GM21360 (cell line): ENCODE data around the gene GZMM.

Experiments
- ATAC-seq: cut with Tn5 transposase; IDR thresholded peaks from one replicate; pipeline ENCODE4 v1.9.1; 2021; ENCODE audit warnings: mild to moderate bottlenecking, moderate library complexity; ENCODE audit not compliant: unreplicated experiment

The GZMM gene

DNA sequence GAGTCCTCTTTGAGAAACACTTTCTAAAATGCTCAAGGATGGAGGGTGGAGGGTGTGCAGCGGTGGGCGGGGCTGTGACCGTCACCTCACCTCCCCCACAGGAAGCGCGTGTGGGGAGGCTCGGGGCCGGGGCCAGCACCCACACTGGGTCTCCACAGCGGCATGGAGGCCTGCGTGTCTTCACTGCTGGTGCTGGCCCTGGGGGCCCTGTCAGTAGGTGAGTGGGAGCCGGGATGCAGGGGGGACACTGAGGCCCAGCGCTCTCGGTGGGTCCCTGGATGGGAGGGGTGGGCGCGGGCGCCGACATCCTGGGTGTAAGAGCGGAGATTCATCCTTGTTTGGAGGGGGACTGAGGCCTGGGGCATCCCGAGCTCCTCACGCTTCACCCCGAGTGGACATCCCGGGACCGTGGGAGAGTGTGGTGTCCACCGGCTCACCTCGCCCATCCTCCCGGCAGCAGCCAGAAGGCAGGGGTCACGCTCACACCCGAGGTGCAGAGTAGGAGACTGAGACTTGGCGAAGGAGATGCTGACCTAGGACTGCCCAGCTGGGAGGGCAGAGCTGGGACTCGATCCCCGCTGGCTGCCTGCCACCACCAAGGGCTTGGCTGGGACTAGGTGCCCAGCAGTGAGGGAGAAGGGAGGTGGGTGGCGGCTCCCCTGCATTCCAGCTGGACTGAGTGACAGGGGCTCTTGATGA, at the start of gene GZMM:
GZMM (plus strand) TSS at position 144 of the 699 bp plus-strand sequence; CDS start at position 163, 19 bp downstream.
- ATAC-seq: no peak

GRCh38 chr19:494171-495080, 49.4 kb upstream of the GZMM start:
- no peak for ATAC-seq

GRCh38 chr19:495081-495401, 48.8 kb upstream of the GZMM start:
- ATAC-seq: no peak

DNA sequence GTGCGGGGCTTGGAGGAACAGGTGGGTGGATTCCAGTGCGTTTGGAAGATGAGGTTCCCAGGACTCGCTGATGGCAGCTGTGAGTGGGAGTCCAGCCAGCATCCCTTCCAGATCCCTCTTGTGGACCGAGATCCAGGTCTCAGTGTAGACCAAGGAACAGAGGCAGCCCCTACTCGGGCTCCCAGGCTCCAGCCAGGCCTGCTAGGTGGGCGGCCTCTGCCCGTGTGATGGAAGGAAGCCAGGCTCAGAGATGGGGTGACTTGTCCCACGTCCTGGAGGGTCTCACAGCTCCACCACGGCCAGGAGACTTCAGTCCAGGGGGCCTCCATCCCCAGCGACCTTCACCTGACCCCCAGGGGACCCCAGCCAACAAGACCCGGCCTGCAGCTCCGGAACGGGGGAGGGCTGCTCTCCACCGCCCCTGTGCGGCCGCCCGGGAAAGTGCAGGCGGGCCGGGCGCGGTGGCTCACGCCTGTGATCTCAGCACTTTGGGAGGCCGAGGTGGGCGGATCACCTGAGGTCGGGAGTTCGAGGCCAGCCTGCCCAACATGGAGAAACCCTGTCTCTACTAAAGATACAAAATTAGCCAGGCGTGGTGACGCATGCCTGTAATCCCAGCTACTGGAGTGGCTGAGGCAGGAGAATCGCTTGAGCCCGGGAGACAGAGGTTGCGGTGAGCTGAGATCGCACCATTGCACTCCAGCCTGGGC, 48.3 kb upstream of the GZMM start:
- ATAC-seq: no peak

- ATAC-seq: no peak
Measured at GRCh38 chr19:496112-496665, 47.7 kb upstream of the GZMM start, which contains the start of gene MADCAM1. Gene MADCAM1, plus strand, starts transcription at chr19:496486. Its CDS starts 14 bp downstream, at chr19:496500.

DNA sequence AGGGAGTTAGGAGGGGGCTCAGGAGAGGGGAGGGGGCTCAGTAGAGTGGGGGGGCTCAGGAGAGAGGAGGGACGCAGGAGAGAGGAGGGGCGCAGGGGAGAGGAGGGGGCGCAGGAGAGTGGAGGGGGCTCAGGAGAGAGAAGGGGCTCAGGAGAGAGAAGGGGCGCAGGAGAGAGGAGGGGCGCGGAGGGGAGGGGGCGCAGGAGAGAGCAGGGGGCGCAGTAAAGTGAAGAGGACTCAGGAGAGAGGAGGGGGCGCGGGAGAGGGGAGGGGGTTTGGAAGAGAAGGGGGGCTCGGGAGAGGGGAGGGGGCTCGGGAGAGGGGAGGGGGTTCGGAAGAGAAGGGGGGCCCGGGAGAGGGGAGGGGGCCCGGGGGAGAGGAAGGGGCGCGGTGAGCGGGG, 46.9 kb upstream of the GZMM start:
- ATAC-seq: no peak

- ATAC-seq: no peak
Measured at GRCh38 chr19:497491-497868, 46.4 kb upstream of the GZMM start.

- ATAC-seq: no peak
Measured at GRCh38 chr19:497869-498510, 45.9 kb upstream of the GZMM start.

DNA sequence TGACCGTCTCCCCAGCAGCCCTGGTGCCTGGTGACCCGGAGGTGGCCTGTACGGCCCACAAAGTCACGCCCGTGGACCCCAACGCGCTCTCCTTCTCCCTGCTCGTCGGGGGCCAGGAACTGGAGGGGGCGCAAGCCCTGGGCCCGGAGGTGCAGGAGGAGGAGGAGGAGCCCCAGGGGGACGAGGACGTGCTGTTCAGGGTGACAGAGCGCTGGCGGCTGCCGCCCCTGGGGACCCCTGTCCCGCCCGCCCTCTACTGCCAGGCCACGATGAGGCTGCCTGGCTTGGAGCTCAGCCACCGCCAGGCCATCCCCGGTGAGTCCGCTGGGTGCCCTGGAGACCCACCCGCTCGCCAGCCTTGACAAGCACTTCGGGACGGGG, 45.4 kb upstream of the GZMM start:
- no peak for ATAC-seq

GRCh38 chr19:498977-499623, 44.8 kb upstream of the GZMM start:
- ATAC-seq: no peak

DNA sequence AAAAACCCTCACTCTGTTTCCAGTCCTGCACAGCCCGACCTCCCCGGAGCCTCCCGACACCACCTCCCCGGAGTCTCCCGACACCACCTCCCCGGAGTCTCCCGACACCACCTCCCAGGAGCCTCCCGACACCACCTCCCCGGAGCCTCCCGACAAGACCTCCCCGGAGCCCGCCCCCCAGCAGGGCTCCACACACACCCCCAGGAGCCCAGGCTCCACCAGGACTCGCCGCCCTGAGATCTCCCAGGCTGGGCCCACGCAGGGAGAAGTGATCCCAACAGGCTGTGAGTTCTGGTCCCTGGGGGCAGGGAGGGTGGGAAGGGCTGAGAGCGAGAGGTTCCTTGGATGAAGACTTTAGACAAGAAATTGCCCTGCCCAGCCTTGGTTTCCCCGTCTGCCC, 42.2 kb upstream of the GZMM start:
- ATAC-seq: no peak

DNA sequence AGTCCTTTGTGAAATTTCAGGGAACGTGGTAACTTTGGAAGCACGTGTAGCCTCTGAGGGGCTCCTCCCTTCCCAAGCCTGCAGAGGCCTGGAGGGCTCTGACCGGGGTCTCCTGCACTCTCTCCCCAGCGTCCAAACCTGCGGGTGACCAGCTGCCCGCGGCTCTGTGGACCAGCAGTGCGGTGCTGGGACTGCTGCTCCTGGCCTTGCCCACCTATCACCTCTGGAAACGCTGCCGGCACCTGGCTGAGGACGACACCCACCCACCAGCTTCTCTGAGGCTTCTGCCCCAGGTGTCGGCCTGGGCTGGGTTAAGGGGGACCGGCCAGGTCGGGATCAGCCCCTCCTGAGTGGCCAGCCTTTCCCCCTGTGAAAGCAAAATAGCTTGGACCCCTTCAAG, 39.2 kb upstream of the GZMM start:
- ATAC-seq: no peak

- peak; percentile 51 for ATAC-seq
Measured at GRCh38 chr19:506404-507285, 37.2 kb upstream of the GZMM start.

DNA sequence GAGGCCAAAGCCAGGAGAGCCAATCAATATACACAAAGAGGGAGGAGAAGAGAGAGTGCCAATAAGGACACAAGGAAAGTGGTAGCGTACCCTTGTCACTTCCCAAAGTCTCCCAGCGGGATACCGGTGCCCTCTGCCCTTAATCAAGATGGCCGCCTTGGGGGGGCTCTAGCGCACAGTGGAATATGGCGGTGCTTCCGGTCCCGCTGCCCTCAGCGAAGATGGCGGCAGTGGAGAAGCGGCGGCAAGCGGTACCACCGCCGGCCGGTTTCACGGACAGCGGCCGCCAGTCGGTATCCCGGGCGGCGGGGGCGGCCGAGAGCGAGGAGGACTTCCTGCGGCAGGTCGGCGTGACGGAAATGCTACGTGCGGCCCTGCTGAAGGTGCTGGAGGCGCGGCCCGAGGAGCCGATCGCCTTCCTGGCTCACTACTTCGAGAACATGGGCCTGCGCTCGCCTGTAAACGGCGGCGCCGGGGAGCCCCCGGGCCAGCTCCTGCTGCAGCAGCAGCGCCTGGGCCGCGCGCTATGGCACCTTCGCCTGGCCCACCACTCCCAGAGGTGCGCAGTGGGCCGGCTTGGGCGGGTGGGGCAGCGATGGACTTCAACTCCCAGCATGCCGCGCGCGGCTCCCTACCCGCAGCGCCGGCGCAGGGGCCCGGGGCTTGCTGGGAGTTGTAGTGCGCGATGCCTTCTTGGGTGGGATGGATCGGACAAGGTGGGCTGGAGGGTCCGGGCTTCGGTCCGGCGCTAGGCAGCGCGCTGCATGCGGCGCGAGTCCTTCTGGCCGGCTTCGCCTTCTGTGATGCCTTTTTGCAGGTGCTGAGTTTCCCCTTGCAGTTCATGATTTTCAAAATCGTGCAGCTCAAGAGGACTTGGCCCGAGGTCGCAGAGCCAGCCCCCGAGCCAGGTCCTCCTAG, 36.3 kb upstream of the GZMM start, which contains the start of gene TPGS1:
TPGS1 (plus strand) TSS at position 212 of the 918 bp plus-strand sequence; CDS start at position 222, 10 bp downstream.
- peak; percentile 49 for ATAC-seq

DNA sequence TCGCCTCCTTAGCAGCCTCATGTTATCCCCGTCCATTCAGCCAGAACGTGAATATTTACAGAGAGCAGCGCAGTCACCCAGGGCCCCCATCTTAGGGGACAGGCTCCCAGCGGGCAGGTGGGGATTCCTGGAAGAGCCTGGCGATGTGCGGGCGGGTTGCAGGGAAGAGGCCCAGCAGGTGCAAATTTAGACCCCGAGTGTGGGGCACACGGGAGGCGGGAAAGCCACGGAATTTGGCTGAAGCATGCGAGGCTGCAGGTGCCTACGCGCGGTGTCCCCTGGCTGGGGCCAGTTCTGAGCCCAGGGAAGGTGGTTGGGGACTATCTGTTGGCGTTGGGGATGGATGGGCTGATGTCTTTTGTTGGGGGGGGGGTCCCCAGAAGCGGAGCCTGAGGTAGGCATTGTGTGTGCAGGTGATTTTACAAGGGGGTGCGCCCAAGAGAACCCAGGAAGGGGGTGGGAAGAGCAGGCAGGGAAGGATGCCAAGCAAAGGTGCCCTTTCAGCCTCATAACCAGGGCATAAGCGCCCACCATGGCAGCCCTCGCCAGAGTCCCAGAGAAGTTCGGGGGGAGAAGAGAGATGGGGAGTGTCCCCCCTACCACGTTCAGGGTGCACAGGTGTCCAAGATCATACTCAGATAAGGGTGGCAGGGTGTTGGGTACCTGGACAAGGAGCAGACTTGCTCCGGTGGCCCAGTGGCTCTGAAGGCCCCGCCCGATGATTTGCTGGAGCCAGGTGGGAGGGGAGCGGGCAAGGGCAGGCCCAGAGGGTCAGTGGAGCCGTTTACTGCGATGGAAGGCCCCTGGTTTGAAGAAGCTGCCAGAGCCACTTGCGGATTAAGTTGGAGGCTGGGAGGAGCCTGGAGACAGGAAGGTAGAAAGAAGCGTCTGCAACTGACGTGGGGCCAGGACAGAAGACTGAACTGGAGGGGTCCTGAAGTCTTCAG, 35.4 kb upstream of the GZMM start:
- ATAC-seq: no peak

- ATAC-seq: no peak
Measured at GRCh38 chr19:510606-511100, 33.2 kb upstream of the GZMM start.
